ENCODE results near the gene MAU2.

GRCh38 chr19:19336597-19336996 is 16.0 kb downstream of the MAU2 start:
- TF ChIP-seq CTCF (conservative IDR thresholded peaks at IDR 0.05; ENCODE audit: low read length) (no peak), EZH2phosphoT487 (IDR thresholded peaks at IDR 0.05; ENCODE audit: borderline replicate concordance) (no peak)

All from Loucy (cell line).